22Rv1 (cell line): ENCODE data around the gene SLC7A7.

Source experiments
- CTCF ChIP-seq: fragments of 450-650 bp; IDR thresholded peaks from 2 replicates; pipeline ENCODE4 v1.5.1; 2017; ENCODE audit warnings: mild to moderate bottlenecking
- ZFX ChIP-seq: fragments of 450-650 bp; IDR thresholded peaks from 2 replicates; pipeline ENCODE4 v1.6.1; 2017; ENCODE audit warnings: antibody characterized with exemption, borderline replicate concordance

GRCh38 chr14:22778084-22778483, 37.2 kb downstream of the SLC7A7 start:
- TF ChIP-seq CTCF (no peak), ZFX (no peak)
